Measurements from ENCODE around the gene DCK.
"Not testable (repeated sequence)": the region's sequence is repeated elsewhere in the genome, so short reads cannot be mapped to it uniquely, and the experiment has no call there.

The DCK gene

DNA sequence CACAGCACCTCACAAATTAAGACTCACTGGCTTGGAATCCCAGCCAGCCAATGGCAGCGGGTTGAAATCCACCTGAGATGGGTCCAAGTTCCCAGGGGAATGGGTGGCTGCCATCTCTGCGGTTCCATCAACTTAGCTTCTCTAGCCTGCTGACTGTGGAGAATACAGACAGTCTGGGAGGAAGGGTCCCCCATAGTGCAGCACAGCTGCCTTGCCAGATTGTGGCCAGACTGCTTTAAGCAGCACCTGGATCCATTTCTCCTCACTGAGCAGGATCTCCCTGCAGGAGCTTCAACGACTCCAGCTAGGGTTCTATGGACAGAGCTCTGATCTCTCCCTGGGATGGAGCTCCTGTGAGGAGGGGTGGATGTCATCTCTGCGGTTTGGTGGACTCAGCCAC lies 51.8 kb downstream of the DCK start:
- H3K4me3 Mint-ChIP-seq = no peak overlapping the region
- DNase-seq = no peak
- H3K27ac Mint-ChIP-seq = no peak overlapping the region
- no peaks in the 10 kb centered on the region for H3K4me1 Mint-ChIP-seq
- TF ChIP-seq, protein P1, sequence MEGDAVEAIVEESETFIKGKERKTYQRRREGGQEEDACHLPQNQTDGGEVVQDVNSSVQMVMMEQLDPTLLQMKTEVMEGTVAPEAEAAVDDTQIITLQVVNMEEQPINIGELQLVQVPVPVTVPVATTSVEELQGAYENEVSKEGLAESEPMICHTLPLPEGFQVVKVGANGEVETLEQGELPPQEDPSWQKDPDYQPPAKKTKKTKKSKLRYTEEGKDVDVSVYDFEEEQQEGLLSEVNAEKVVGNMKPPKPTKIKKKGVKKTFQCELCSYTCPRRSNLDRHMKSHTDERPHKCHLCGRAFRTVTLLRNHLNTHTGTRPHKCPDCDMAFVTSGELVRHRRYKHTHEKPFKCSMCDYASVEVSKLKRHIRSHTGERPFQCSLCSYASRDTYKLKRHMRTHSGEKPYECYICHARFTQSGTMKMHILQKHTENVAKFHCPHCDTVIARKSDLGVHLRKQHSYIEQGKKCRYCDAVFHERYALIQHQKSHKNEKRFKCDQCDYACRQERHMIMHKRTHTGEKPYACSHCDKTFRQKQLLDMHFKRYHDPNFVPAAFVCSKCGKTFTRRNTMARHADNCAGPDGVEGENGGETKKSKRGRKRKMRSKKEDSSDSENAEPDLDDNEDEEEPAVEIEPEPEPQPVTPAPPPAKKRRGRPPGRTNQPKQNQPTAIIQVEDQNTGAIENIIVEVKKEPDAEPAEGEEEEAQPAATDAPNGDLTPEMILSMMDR (IDR thresholded peaks at IDR 0.05) = no peak
- H3K9me3 Mint-ChIP-seq = peaks cover 35% of the 10 kb centered on the region
- no peaks in the 10 kb centered on the region for H3K27me3 Mint-ChIP-seq (ENCODE audit: low read depth, poor library complexity)
- peaks cover 35% of the 10 kb centered on the region for H3K36me3 Mint-ChIP-seq (ENCODE audit: low read depth)

DNA sequence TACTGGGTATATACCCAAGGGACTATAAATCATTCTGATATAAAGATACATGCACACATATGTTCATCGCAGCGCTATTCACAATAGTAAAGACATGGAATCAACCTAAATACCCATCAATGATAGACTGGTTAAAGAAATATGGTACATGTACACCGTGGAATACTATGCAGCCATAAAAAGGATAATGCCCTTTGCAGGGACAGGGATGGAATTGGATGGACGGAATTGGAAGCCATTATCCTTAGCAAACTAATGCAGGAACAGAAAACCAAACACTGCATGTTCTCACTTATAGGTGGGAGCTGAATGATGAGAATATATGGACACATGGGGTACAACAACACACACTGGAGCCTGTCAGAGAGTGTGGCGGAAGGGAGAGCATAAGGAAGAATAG lies 55.9 kb downstream of the DCK start:
- Mint-ChIP-seq H3K4me1 (no peaks in the 10 kb centered on the region), H3K4me3 (no peak overlapping the region), H3K36me3 (ENCODE audit: low read depth) (no peaks in the 10 kb centered on the region), H3K27ac (no peak overlapping the region), H3K27me3 (ENCODE audit: low read depth, poor library complexity) (no peaks in the 10 kb centered on the region), H3K9me3 (peaks cover 9% of the 10 kb centered on the region)
- TF ChIP-seq, protein P1 (IDR thresholded peaks at IDR 0.05) = no peak
- DNase-seq = no peak

DNA sequence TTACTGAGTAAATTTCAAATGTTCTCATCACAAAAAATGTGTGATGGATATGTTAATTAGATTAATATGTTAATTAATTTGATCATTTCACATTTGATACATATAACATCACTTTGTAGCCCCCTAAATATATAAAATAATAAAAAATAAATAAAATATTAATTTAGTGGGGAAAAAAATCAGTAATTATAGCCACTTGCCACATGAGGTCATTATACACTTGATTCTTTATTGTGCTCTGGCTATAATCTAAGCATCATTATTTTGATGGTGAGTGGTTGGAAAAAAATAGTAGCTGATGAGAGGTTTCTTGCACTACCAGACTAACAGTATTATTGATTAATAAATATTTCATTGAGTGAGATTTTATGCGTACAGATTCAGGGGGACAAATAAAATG lies 57.4 kb downstream of the DCK start:
- Mint-ChIP-seq H3K36me3 (ENCODE audit: low read depth) (no peaks in the 10 kb centered on the region), H3K9me3 (peaks cover 9% of the 10 kb centered on the region), H3K4me1 (no peaks in the 10 kb centered on the region), H3K27me3 (ENCODE audit: low read depth, poor library complexity) (no peaks in the 10 kb centered on the region), H3K27ac (no peak overlapping the region), H3K4me3 (no peak overlapping the region)
- no peak for DNase-seq
- TF ChIP-seq, protein P1 (IDR thresholded peaks at IDR 0.05) = no peak

DNA sequence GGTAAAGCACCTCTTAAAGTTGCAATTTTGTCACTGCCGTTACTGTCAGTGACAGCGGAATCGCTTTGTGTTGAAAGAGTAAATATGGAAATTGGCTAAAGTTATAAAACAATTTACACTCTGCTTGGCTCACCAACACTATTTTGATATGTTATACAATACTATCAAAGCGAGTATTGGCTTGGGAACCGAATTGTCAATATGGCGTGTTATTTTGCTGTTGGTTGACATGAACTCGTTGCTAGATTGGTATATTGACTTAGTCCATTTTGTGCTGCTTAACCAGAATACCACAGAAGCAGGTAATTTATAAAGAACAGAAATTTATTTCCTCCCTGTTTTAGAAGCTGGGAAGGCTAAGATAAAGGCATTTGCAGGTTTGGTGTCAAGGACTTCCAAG lies 58.6 kb downstream of the DCK start:
- no peak for DNase-seq
- Mint-ChIP-seq H3K4me3 (no peak overlapping the region), H3K27me3 (ENCODE audit: low read depth, poor library complexity) (no peaks in the 10 kb centered on the region), H3K9me3 (peaks cover 9% of the 10 kb centered on the region), H3K27ac (no peak overlapping the region), H3K36me3 (ENCODE audit: low read depth) (no peaks in the 10 kb centered on the region), H3K4me1 (no peaks in the 10 kb centered on the region)
- TF ChIP-seq, protein P1 (IDR thresholded peaks at IDR 0.05) = no peak

DNA sequence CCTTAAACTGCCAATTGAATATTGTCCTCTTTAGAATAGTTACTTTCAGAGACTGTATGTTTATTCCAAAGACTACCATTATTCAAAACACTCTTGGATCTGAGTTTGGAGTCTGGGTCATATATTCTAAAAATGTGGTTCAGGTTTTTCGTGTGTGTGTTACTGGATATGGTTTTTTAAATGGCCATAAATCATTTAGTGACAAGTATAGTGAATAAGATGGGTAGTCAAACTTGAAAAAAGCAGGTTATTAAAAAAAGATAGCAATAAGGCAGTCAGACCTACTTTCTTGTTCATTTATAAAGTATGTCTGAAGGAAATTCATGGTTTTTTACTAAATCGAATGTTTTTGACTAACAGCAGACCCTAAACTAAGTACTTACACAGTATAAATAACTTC lies 59.3 kb downstream of the DCK start:
- Mint-ChIP-seq H3K9me3 (peaks cover 9% of the 10 kb centered on the region), H3K4me1 (no peaks in the 10 kb centered on the region), H3K36me3 (ENCODE audit: low read depth) (no peaks in the 10 kb centered on the region), H3K27ac (no peak overlapping the region), H3K4me3 (no peak overlapping the region), H3K27me3 (ENCODE audit: low read depth, poor library complexity) (no peaks in the 10 kb centered on the region)
- TF ChIP-seq, protein P1 (IDR thresholded peaks at IDR 0.05) = no peak
- no peak for DNase-seq

DNA sequence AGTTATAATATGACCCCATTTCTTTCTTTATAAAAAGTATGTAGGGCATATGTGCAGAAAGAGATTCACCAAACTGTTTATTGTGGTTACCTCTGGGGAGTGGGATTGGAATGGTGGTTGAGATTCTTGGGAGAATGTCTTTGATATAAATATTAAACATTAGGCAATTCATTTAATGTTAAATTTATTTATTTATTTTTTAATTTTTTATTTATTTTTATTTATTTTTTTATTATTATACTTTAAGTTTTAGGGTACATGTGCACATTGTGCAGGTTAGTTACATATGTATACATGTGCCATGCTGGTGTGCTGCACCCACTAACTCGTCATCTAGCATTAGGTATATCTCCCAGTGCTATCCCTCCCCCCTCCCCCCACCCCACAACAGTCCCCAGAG lies 60.2 kb downstream of the DCK start:
- not testable (repeated sequence) for DNase-seq; H3K4me1 Mint-ChIP-seq; H3K27me3 Mint-ChIP-seq (ENCODE audit: low read depth, poor library complexity); H3K36me3 Mint-ChIP-seq (ENCODE audit: low read depth); H3K4me3 Mint-ChIP-seq; H3K27ac Mint-ChIP-seq
- H3K9me3 Mint-ChIP-seq = peaks cover 13% of the 10 kb centered on the region

DNA sequence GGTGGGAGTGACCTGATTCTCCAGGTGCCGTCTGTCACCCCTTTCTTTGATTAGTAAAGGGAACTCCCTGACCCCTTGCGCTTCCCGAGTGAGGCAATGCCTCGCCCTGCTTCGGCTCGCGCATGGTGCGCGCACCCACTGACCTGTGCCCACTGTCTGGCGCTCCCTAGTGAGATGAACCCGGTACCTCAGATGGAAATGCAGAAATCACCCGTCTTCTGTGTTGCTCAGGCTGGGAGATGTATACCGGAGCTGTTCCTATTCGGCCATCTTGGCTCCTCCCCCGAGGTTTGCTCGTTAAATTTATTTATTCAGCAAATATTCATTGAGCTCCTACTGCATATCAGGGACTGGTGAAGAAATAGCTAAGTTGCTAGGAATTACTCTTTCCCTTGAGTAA lies 66.1 kb downstream of the DCK start:
- peaks cover 15% of the 10 kb centered on the region for H3K9me3 Mint-ChIP-seq
- H3K27me3 Mint-ChIP-seq (ENCODE audit: low read depth, poor library complexity); H3K4me3 Mint-ChIP-seq; H3K4me1 Mint-ChIP-seq; H3K27ac Mint-ChIP-seq; DNase-seq; H3K36me3 Mint-ChIP-seq (ENCODE audit: low read depth): not testable (repeated sequence)

Measured in nephron progenitor cell (in vitro differentiated cells).